Osteoblast (primary cell): Measurements from ENCODE around the gene DIAPH3. TPM values are rescaled to one million over a fixed set of nuclear protein-coding genes. Genes with fewer than 3 reads are reported as not detected.

Source experiments
- DNase-seq: peaks from one replicate; pipeline ENCODE4 v3.0.0; 2011; ENCODE audit warnings: low spot score, mixed read lengths; ENCODE audit not compliant: insufficient read length; ENCODE audit errors: missing footprints
- H2AFZ ChIP-seq: 2 replicates; pipeline ENCODE4 v1.6.0; 2011; ENCODE audit warnings: mild to moderate bottlenecking, low read length
- H3K27ac ChIP-seq: 2 replicates; pipeline ENCODE4 v1.5.1; 2011; ENCODE audit warnings: mild to moderate bottlenecking, low read depth, low read length, moderate library complexity
- H3K27me3 ChIP-seq: 2 replicates; pipeline ENCODE4 v1.6.0; 2012; ENCODE audit warnings: mild to moderate bottlenecking, control low read depth, inconsistent platforms, low read length, moderate library complexity; ENCODE audit not compliant: insufficient read depth
- H3K36me3 ChIP-seq: 2 replicates; pipeline ENCODE4 v1.5.1; 2011; ENCODE audit warnings: mild to moderate bottlenecking, low read length, control low read depth, moderate library complexity; ENCODE audit not compliant: insufficient read depth
- H3K4me1 ChIP-seq: 2 replicates; pipeline ENCODE4 v1.5.1; 2011; ENCODE audit warnings: mild to moderate bottlenecking, low read length, control low read depth, moderate library complexity; ENCODE audit not compliant: insufficient read depth
- H3K4me2 ChIP-seq: 2 replicates; pipeline ENCODE4 v1.6.0; 2011; ENCODE audit warnings: mild to moderate bottlenecking, low read length; ENCODE audit not compliant: insufficient read depth
- H3K4me3 ChIP-seq: fragments of 200-600 bp; sonication (generic); 3 replicates; pipeline ENCODE4 v1.5.1; 2012; ENCODE audit warnings: mild to moderate bottlenecking, low read length, inconsistent platforms; ENCODE audit not compliant: insufficient read depth
- H3K79me2 ChIP-seq: 2 replicates; pipeline ENCODE4 v1.6.0; 2012; ENCODE audit warnings: mild to moderate bottlenecking, low read length, control low read depth, inconsistent platforms; ENCODE audit not compliant: insufficient read depth
- H3K9me3 ChIP-seq: 2 replicates; pipeline ENCODE4 v1.5.1; 2011; ENCODE audit warnings: low read depth, low read length, control low read depth
- H4K20me1 ChIP-seq: 2 replicates; pipeline ENCODE4 v1.6.0; 2012; ENCODE audit warnings: mild to moderate bottlenecking, low read length, control low read depth; ENCODE audit not compliant: insufficient read depth
- total RNA-seq: library from RNA; depleted of rRNA; stranded (reverse); fragments of >200 nt; gene quantifications from 2 replicates; pipeline ENCODE4 v1.2.3, GENCODE V29; 2012
- TF ChIP-seq, protein P1 (sequence below): IDR thresholded peaks from 2 replicates; pipeline ENCODE4 v1.5.1; 2011; ENCODE audit warnings: mild to moderate bottlenecking, low read depth, low read length, moderate library complexity; ENCODE audit errors: extremely low read depth

DIAPH3 gene
- total RNA-seq, 1 donor = 8.3 TPM

GRCh38 chr13:60000976-60001375 lies 162.8 kb downstream of the DIAPH3 start:
- Histone ChIP-seq H3K9me3 (no peaks in the 10 kb centered on the region), H3K36me3 (no peaks in the 10 kb centered on the region), H2AFZ (no peak overlapping the region), H4K20me1 (no peaks in the 10 kb centered on the region), H3K79me2 (peaks cover 3% of the 10 kb centered on the region), H3K27me3 (no peaks in the 10 kb centered on the region), H3K4me2 (no peak overlapping the region), H3K4me3 (no peak overlapping the region), H3K4me1 (no peaks in the 10 kb centered on the region), H3K27ac (no peak overlapping the region)
- TF ChIP-seq, protein P1, sequence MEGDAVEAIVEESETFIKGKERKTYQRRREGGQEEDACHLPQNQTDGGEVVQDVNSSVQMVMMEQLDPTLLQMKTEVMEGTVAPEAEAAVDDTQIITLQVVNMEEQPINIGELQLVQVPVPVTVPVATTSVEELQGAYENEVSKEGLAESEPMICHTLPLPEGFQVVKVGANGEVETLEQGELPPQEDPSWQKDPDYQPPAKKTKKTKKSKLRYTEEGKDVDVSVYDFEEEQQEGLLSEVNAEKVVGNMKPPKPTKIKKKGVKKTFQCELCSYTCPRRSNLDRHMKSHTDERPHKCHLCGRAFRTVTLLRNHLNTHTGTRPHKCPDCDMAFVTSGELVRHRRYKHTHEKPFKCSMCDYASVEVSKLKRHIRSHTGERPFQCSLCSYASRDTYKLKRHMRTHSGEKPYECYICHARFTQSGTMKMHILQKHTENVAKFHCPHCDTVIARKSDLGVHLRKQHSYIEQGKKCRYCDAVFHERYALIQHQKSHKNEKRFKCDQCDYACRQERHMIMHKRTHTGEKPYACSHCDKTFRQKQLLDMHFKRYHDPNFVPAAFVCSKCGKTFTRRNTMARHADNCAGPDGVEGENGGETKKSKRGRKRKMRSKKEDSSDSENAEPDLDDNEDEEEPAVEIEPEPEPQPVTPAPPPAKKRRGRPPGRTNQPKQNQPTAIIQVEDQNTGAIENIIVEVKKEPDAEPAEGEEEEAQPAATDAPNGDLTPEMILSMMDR = no peak
- DNase-seq = no peak

DNA sequence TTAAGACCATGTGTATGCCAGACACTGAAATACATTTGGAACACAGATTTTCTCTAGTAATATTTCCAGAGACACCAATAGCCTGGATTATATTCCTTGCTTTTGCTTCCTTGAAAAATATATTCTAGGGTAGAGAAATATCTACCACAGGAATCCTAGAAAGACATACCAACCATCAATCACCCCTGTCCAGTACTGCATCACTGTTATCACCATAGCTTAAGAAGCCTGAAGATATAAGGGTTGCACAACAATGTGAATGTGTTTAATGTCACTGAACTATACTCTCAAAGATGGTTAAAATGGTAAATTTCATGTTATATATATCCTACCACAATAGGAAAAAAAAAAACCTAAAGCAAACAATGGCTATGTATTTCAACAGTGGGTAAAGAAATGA lies 163.6 kb downstream of the DIAPH3 start:
- Histone ChIP-seq H3K9me3 (no peaks in the 10 kb centered on the region), H4K20me1 (no peaks in the 10 kb centered on the region), H3K27ac (no peak overlapping the region), H3K27me3 (no peaks in the 10 kb centered on the region), H3K4me3 (no peak overlapping the region), H2AFZ (no peak overlapping the region), H3K36me3 (no peaks in the 10 kb centered on the region), H3K79me2 (peaks cover 3% of the 10 kb centered on the region), H3K4me1 (no peaks in the 10 kb centered on the region), H3K4me2 (no peak overlapping the region)
- no peak for DNase-seq
- TF ChIP-seq, protein P1 = no peak

- no peaks in the 10 kb centered on the region for H3K9me3 ChIP-seq
- no peaks in the 10 kb centered on the region for H3K27me3 ChIP-seq
- H3K36me3 ChIP-seq = no peaks in the 10 kb centered on the region
- H3K27ac ChIP-seq = no peak overlapping the region
- no peak overlapping the region for H2AFZ ChIP-seq
- TF ChIP-seq, protein P1 = no peak
- no peak overlapping the region for H3K4me2 ChIP-seq
- H3K79me2 ChIP-seq = peaks cover 3% of the 10 kb centered on the region
- H3K4me1 ChIP-seq = no peaks in the 10 kb centered on the region
- DNase-seq = no peak
- no peaks in the 10 kb centered on the region for H4K20me1 ChIP-seq
- no peak overlapping the region for H3K4me3 ChIP-seq
Measured at GRCh38 chr13:59997976-59998375, 165.8 kb downstream of the DIAPH3 start.

DNA sequence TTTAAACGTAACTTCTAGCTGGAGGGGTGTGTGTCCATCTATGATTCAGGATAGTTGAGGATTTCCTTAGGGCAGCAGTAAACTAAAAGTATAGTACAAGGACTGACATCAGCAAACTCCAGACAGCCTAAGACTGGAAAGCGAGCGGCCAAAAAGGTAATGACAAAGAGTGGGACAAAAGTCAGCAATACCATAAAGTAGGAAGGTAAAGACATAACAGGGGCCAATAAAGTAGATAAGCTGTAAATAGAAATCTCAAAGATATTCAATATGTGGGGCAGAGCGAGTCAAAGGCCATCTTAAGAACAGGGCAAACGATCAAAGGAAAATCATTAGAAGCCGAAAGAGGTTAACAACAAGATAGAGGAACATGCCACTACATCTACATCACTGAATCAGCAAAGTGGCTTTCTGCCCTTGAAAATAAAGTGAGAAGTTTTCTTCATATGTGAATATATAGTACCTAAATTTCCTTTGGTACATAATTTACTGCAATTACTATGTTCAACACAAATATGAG lies 167.2 kb downstream of the DIAPH3 start:
- Histone ChIP-seq H3K4me1 (no peaks in the 10 kb centered on the region), H3K27me3 (no peaks in the 10 kb centered on the region), H3K27ac (no peak overlapping the region), H3K4me2 (no peak overlapping the region), H3K36me3 (no peaks in the 10 kb centered on the region), H2AFZ (no peak overlapping the region), H4K20me1 (no peaks in the 10 kb centered on the region), H3K9me3 (no peaks in the 10 kb centered on the region), H3K4me3 (no peak overlapping the region), H3K79me2 (peaks cover 3% of the 10 kb centered on the region)
- no peak for DNase-seq
- TF ChIP-seq, protein P1 = no peak
